ENCODE measurements around the gene NUDT16L1. TPM values are rescaled to one million over a fixed set of nuclear protein-coding genes. Genes with fewer than 3 reads are reported as not detected.

NUDT16L1 gene
- 22.0 and 31.2 TPM in 2 replicates for total RNA-seq

- DNase-seq (ENCODE audit: low read depth in 2 of 2), result peak; percentile 96 to 97
These were observed at the start of gene NUDT16L1 for GRCh38 chr16:4693296-4693955. NUDT16L1 (plus strand) TSS chr16:4693562; CDS start chr16:4693727, 165 bp downstream.

- DNase-seq (ENCODE audit: low read depth in 2 of 2), result no peak
These were observed 46.4 kb upstream of the NUDT16L1 start for GRCh38 chr16:4646773-4647643.

GRCh38 chr16:4647644-4647980 is 45.8 kb upstream of the NUDT16L1 start:
- no peak for DNase-seq (ENCODE audit: low read depth in 2 of 2)

GRCh38 chr16:4648917-4649316 is 44.4 kb upstream of the NUDT16L1 start:
- DNase-seq (ENCODE audit: low read depth in 2 of 2), result no peak

GRCh38 chr16:4649744-4650442 is 43.5 kb upstream of the NUDT16L1 start:
- no peak for DNase-seq (ENCODE audit: low read depth in 2 of 2)

- peak; percentile 52 to 72 for DNase-seq (ENCODE audit: low read depth in 2 of 2)
These were observed 42.8 kb upstream of the NUDT16L1 start for GRCh38 chr16:4650443-4651074.

- DNase-seq (ENCODE audit: low read depth in 2 of 2), result no peak
These were observed 41.5 kb upstream of the NUDT16L1 start for GRCh38 chr16:4651827-4652226.

- no peak for DNase-seq (ENCODE audit: low read depth in 2 of 2)
These were observed 40.8 kb upstream of the NUDT16L1 start for GRCh38 chr16:4652561-4652960.

GRCh38 chr16:4654011-4654963 is 39.1 kb upstream of the NUDT16L1 start:
- DNase-seq (ENCODE audit: low read depth in 2 of 2), result no peak

- DNase-seq (ENCODE audit: low read depth in 2 of 2), result no peak
These were observed 38.3 kb upstream of the NUDT16L1 start for GRCh38 chr16:4654964-4655590.

- no peak for DNase-seq (ENCODE audit: low read depth in 2 of 2)
These were observed 37.6 kb upstream of the NUDT16L1 start for GRCh38 chr16:4655801-4656200.

GRCh38 chr16:4656221-4656620 is 37.1 kb upstream of the NUDT16L1 start:
- DNase-seq (ENCODE audit: low read depth in 2 of 2), result no peak

GRCh38 chr16:4656695-4657686 is 36.4 kb upstream of the NUDT16L1 start:
- no peak for DNase-seq (ENCODE audit: low read depth in 2 of 2)

- no peak for DNase-seq (ENCODE audit: low read depth in 2 of 2)
These were observed 33.7 kb upstream of the NUDT16L1 start for GRCh38 chr16:4659363-4660353.

- DNase-seq (ENCODE audit: low read depth in 2 of 2), result peak; percentile 82 to 94
These were observed 32.8 kb upstream of the NUDT16L1 start for GRCh38 chr16:4660454-4661007.

- DNase-seq (ENCODE audit: low read depth in 2 of 2), result peak in 1 of 2 donors; percentile 39
These were observed 31.7 kb upstream of the NUDT16L1 start for GRCh38 chr16:4661661-4662060.

- DNase-seq (ENCODE audit: low read depth in 2 of 2), result no peak
These were observed 29.9 kb upstream of the NUDT16L1 start for GRCh38 chr16:4663465-4663776.

Measured in lung microvascular endothelial cell (primary cell).